A549 (cell line): Measurements from ENCODE around the gene CMPK2. TPM values are rescaled to one million over a fixed set of nuclear protein-coding genes. Genes with fewer than 3 reads are reported as not detected.

Source experiments
- ATAC-seq, 2 experiments: fragments of 200-7000 bp in 1 of 2; fragments of >200 bp in 1 of 2; cut with Nextera tagmentation in 1 of 2; cut with Tn5 transposase in 1 of 2; 3 replicates each; pipeline versions ENCODE4 v1.8.0 to v1.9.1; 2018 to 2020; ENCODE audit warnings: mild to moderate bottlenecking in 1 of 2, moderate library complexity in 1 of 2
- CTCF ChIA-PET: fragments of 300-600 bp; sonication (Branson Sonifier 250); formaldehyde crosslinking; extraction: SDS; loops from one replicate; lab custom pipeline; 2021; ENCODE audit warnings: antibody characterized with exemption, inconsistent platforms; lab: Yijun Ruan, JAX
- POLR2A ChIA-PET: fragments of 350-600 bp; formaldehyde crosslinking; extraction: SDS; loops from one replicate; lab custom pipeline; 2021; ENCODE audit warnings: antibody characterized with exemption, inconsistent platforms; lab: Yijun Ruan, JAX
- DNase-seq, 2 experiments: peaks; one replicate each; pipeline versions ENCODE4 v3.0.0 to v3.0.0-alpha.2; 2011 to 2016; ENCODE audit warnings: low read depth in 1 of 2, low spot score in 1 of 2
- FAIRE-seq: peaks from 2 replicates; lab custom pipeline; 2011; peaks lifted over from hg19 to GRCh38; lab: Jason Lieb, UNC
- H3K27ac ChIP-seq, 2 experiments: fragments of >200 bp; sonication (Bioruptor Twin); formaldehyde crosslinking; 3 replicates each; pipeline ENCODE4 v1.5.1; 2016 to 2017
- H3K4me1 ChIP-seq: fragments of >200 bp; sonication (Bioruptor Twin); formaldehyde crosslinking; 3 replicates; pipeline ENCODE4 v1.6.1; 2016
- H3K4me2 ChIP-seq: fragments of >200 bp; sonication (Bioruptor Twin); formaldehyde crosslinking; 3 replicates; pipeline ENCODE4 v1.6.1; 2016
- H3K4me3 ChIP-seq: fragments of >200 bp; sonication (Bioruptor Twin); formaldehyde crosslinking; 3 replicates; pipeline ENCODE4 v1.5.1; 2016
- H3K9me3 ChIP-seq: fragments of >200 bp; sonication (Bioruptor Twin); formaldehyde crosslinking; 3 replicates; pipeline ENCODE4 v1.6.1; 2016
- CHD2 ChIP-seq: fragments of 150-350 bp; IDR thresholded peaks from 2 replicates; pipeline ENCODE4 v1.6.1; 2014; ENCODE audit warnings: low read length; ENCODE audit not compliant: partially characterized antibody
- E2F6 ChIP-seq: IDR thresholded peaks from 2 replicates; pipeline ENCODE4 v1.6.1; 2012; ENCODE audit warnings: low read depth, borderline replicate concordance
- EHF ChIP-seq: fragments of 250-450 bp; sonication (Bioruptor Pico); IDR thresholded peaks from 2 replicates; pipeline ENCODE4 v1.5.0; 2020; ENCODE audit warnings: mild to moderate bottlenecking
- EHMT2 ChIP-seq: fragments of 200-600 bp; sonication (generic); IDR thresholded peaks from 2 replicates; pipeline ENCODE4 v1.6.1; 2016; ENCODE audit warnings: antibody characterized with exemption, low read depth, mild to moderate bottlenecking, moderate library complexity
- FOSL2 ChIP-seq, 2 experiments: fragments of 450-650 bp in 1 of 2; fragments of >200 bp in 1 of 2; sonication (Bioruptor Twin) in 1 of 2; formaldehyde crosslinking; IDR thresholded peaks; 2 replicates each; pipeline versions ENCODE4 v1.5.0 to v1.6.1; 2016 to 2020; ENCODE audit warnings: mild to moderate bottlenecking in 1 of 2, moderate library complexity in 1 of 2
- FOXS1 ChIP-seq: fragments of 250-450 bp; sonication (Bioruptor Pico); IDR thresholded peaks from 2 replicates; pipeline ENCODE4 v1.5.0; 2020; ENCODE audit warnings: mild to moderate bottlenecking, moderate library complexity
- GATA3 ChIP-seq: IDR thresholded peaks from 2 replicates; pipeline ENCODE4 v1.6.1; 2012; ENCODE audit warnings: borderline replicate concordance
- HOXB13 ChIP-seq: fragments of 250-450 bp; sonication (Bioruptor Pico); IDR thresholded peaks from 2 replicates; pipeline ENCODE4 v1.5.0; 2020; ENCODE audit warnings: low read depth, mild to moderate bottlenecking, moderate library complexity
- HOXB5 ChIP-seq: fragments of 250-450 bp; sonication (Bioruptor Pico); IDR thresholded peaks from 2 replicates; pipeline ENCODE4 v1.5.0; 2020; ENCODE audit warnings: mild to moderate bottlenecking, moderate library complexity
- KDM1A ChIP-seq: fragments of 200-600 bp; sonication (generic); IDR thresholded peaks from 2 replicates; pipeline ENCODE4 v1.6.1; 2016; ENCODE audit warnings: low read depth, mild to moderate bottlenecking
- KDM5A ChIP-seq: fragments of 200-600 bp; sonication (generic); IDR thresholded peaks from 2 replicates; pipeline ENCODE4 v1.6.1; 2016; ENCODE audit warnings: antibody characterized with exemption, mild to moderate bottlenecking
- MAFK ChIP-seq: fragments of 450-650 bp; IDR thresholded peaks from 2 replicates; pipeline ENCODE4 v1.6.1; 2014; ENCODE audit not compliant: partially characterized antibody
- MAZ ChIP-seq: fragments of 150-350 bp; IDR thresholded peaks from 2 replicates; pipeline ENCODE4 v1.6.1; 2014; ENCODE audit warnings: antibody characterized with exemption, low read depth, low read length, borderline replicate concordance
- NFE2L2 ChIP-seq: fragments of 150-350 bp; conservative IDR thresholded peaks from 2 replicates; pipeline ENCODE4 v1.6.1; 2014; ENCODE audit warnings: low read length
- NR3C1 ChIP-seq: fragments of >200 bp; sonication (Bioruptor Twin); formaldehyde crosslinking; IDR thresholded peaks from 3 replicates; pipeline ENCODE4 v1.6.1; 2017
- PHF8 ChIP-seq: fragments of 200-600 bp; sonication (generic); IDR thresholded peaks from 2 replicates; pipeline ENCODE4 v1.6.1; 2016; ENCODE audit warnings: low read depth, mild to moderate bottlenecking, antibody characterized with exemption, moderate library complexity, borderline replicate concordance
- POLR2A ChIP-seq: IDR thresholded peaks from 2 replicates; pipeline ENCODE4 v1.6.1; 2012; ENCODE audit warnings: mild to moderate bottlenecking, low read length
- RAD21 ChIP-seq, 2 experiments: fragments of >200 bp in 1 of 2; sonication (Bioruptor Twin) in 1 of 2; formaldehyde crosslinking in 1 of 2; IDR thresholded peaks in 1 of 2; conservative IDR thresholded peaks in 1 of 2; 2 replicates in 1 of 2; 3 replicates in 1 of 2; pipeline ENCODE4 v1.6.1; 2012 to 2018; ENCODE audit warnings: inconsistent platforms in 1 of 2
- RARB ChIP-seq: fragments of 250-450 bp; sonication (Bioruptor Pico); IDR thresholded peaks from 2 replicates; pipeline ENCODE4 v1.8.0; 2021; ENCODE audit warnings: mild to moderate bottlenecking, moderate library complexity
- RFX5 ChIP-seq: fragments of 450-650 bp; IDR thresholded peaks from 2 replicates; pipeline ENCODE4 v1.7.1; 2014; ENCODE audit warnings: antibody characterized with exemption, mild to moderate bottlenecking, moderate library complexity
- SREBF2 ChIP-seq: fragments of 450-650 bp; IDR thresholded peaks from 2 replicates; pipeline ENCODE4 v1.6.1; 2014; ENCODE audit warnings: mild to moderate bottlenecking, moderate library complexity
- TP53 ChIP-seq: fragments of 250-450 bp; sonication (Bioruptor Pico); IDR thresholded peaks from 2 replicates; pipeline ENCODE4 v1.5.0; 2021; ENCODE audit warnings: mild to moderate bottlenecking, moderate library complexity
- ZC3H11A ChIP-seq: fragments of 450-650 bp; IDR thresholded peaks from 2 replicates; pipeline ENCODE4 v1.6.1; 2014; ENCODE audit warnings: antibody characterized with exemption, mild to moderate bottlenecking
- ZNF302 ChIP-seq: fragments of 250-450 bp; sonication (Bioruptor Pico); IDR thresholded peaks from 2 replicates; pipeline ENCODE4 v1.9.0; 2021; ENCODE audit warnings: inconsistent platforms, mild to moderate bottlenecking, moderate library complexity
- WGBS: methylation state at CpG from one replicate; pipeline ENCODE4 v1.1.6; 2017; ENCODE audit errors: missing lambda C conversion rate; 5-methylcytosine and 5-hydroxymethylcytosine counted together
- polyA plus RNA-seq, 4 experiments: library from polyadenylated mRNA; depleted of rRNA in 3 of 4; stranded (reverse); fragments of >200 nt; fragmentation: RNase III in 1 of 4; extraction: RNeasy Plus Mini Kit Qiagen cat#74134 plus additional on column Dnase treatment in 1 of 4; gene quantifications; 2 replicates in 3 of 4; 3 replicates in 1 of 4; pipeline ENCODE4 v1.2.3, GENCODE V29; 2011 to 2017

Gene CMPK2
- polyA plus RNA-seq, 2 of the 4 experiments (the other 2 are of a cell fraction), result 0.12 to 0.41 TPM

GRCh38 chr2:6914828-6915227 lies 49.1 kb upstream of the CMPK2 start:
- TF ChIP-seq HOXB13 (CRISPR knock-in tag) (no peak), FOSL2 (IDR thresholded peaks at IDR 0.05) (no peak), FOSL2 (CRISPR knock-in tag; IDR thresholded peaks at IDR 0.05) (peak; percentile 46; the same call in 1 of the 2 replicates)
- ATAC-seq, result no peak
- POLR2A ChIA-PET, result no interaction called here
- no peak overlapping the region for H3K4me3 ChIP-seq
- CTCF ChIA-PET, result interaction anchor here (0.7 to 3.2 kb wide), 6 partner anchors 9 to 130 kb away, joined by 3 to 26 read pairs (median 12); no protein-coding TSS in a partner anchor
- DNase-seq, result peak in 1 of 2 experiments; percentile 26
- no peak overlapping the region for H3K4me2 ChIP-seq
- peaks cover 9% of the 10 kb centered on the region; the same call in 1 of the 3 replicates for H3K4me1 ChIP-seq
- no peak for FAIRE-seq
- WGBS, result 43% methylated on average over 3 of the region's 3 CpGs
- H3K9me3 ChIP-seq, result no peaks in the 10 kb centered on the region
- no peak overlapping the region for H3K27ac ChIP-seq

DNA sequence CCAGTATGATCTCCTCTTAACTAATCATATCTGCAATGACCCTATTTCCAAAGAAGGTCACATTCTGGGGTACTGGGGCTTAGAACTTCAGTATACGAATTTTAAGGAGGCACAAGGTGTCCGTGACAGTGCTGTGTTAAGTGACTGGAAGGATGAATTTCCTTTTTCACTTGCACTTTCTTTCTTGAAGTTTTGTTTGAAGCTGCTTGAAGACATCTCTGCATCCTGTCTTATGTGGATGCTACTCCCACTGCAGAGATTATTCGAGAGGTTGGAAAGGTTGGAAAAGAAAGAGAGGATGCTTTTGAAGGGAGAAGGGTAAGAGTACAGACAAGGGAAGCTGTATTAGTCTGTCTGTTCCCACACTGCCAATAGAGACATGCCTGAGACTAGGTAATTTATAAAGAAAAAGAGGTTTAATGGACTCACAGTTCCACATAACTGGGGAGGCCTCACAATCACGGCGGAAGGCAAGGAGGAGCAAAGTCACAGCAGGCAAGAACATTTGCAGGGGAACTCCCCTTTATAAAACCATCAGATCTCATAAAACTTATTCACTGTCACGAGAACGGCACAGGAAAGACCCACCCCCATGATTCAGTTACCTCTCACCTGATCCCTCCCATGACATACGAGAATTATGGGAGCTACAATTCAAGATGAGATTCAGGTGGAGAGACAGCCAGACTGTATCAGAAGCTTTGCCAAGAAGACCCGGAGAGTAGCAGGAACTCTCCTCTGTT lies 47.9 kb upstream of the CMPK2 start:
- Histone ChIP-seq H3K4me1 (0 out of 3 replicates have a peak, but pooled peaks cover 3% of the 10 kb centered on the region), H3K9me3 (no peaks in the 10 kb centered on the region), H3K4me3 (no peak overlapping the region), H3K4me2 (no peak overlapping the region), H3K27ac (no peak overlapping the region)
- no peak for ATAC-seq
- no peak for DNase-seq
- TF ChIP-seq POLR2A (no peak), ZNF302 (CRISPR knock-in tag) (no peak), SREBF2 (no peak), EHMT2 (no peak), RARB (CRISPR knock-in tag) (no peak), RAD21 (conservative IDR thresholded peaks at IDR 0.05 in 1 of 2, IDR thresholded peaks at IDR 0.05 in 1 of 2) (no peak), NR3C1 (no peak), MAFK (no peak), RFX5 (no peak), CHD2 (no peak), MAZ (no peak), ZC3H11A (no peak), KDM5A (no peak), TP53 (CRISPR knock-in tag) (no peak), E2F6 (no peak), FOXS1 (CRISPR knock-in tag) (no peak), EHF (CRISPR knock-in tag) (no peak)
- POLR2A ChIA-PET, result no interaction called here
- WGBS, result 64% methylated on average over 9 of the region's 9 CpGs
- CTCF ChIA-PET, result interaction anchor here (0.6 to 3.5 kb wide), 5 partner anchors 8 to 130 kb away, joined by 3 to 11 read pairs (median 3); no protein-coding TSS in a partner anchor
- FAIRE-seq, result no peak

DNA sequence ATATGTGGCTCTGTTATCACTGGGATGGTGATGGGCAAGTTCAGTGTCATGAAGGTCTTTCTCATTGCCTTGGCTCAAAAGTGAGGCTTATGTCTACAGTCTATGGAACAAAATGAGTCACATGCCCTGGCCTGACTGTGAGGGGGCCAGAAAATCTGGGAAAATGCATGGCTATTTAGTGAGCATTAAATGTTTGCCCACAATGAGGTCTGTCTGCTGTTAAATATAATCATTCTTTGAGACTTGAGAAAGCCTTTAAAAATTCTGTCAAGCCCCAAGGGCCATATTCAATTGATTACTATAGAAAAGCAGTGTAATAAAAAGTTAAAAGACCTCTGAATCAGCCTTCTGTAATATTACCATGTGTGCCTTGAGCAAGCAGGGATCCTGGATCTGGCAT lies 46.0 kb upstream of the CMPK2 start:
- ATAC-seq, result no peak
- ChIA-PET POLR2A (no interaction called here), CTCF (interaction anchor here (1.4 to 3.5 kb wide), 3 partner anchors 9 to 132 kb away, joined by 5 to 15 read pairs (median 11); no protein-coding TSS in a partner anchor)
- FAIRE-seq, result no peak
- H3K4me1 ChIP-seq, result no peaks in the 10 kb centered on the region
- H3K4me3 ChIP-seq, result no peak overlapping the region
- no peak overlapping the region for H3K27ac ChIP-seq
- TF ChIP-seq KDM5A (no peak), GATA3 (no peak), KDM1A (no peak), EHF (CRISPR knock-in tag) (no peak), E2F6 (no peak), NFE2L2 (no peak), PHF8 (no peak), HOXB5 (CRISPR knock-in tag) (no peak)
- TF ChIP-seq, all 56 proteins: peak for 0
- Histone ChIP-seq H3K9me3 (no peaks in the 10 kb centered on the region), H3K4me2 (no peak overlapping the region)
- DNase-seq, result no peak
